SW 1271 (cell line): ENCODE results near the gene HNRNPUL2.
A peak's percentile ranks its signal among the peaks of the same experiment; 100 is the strongest.
"Not testable (repeated sequence)": the region's sequence is repeated elsewhere in the genome, so short reads cannot be mapped to it uniquely, and the experiment has no call there.

ENCODE experiments used
- DNase-seq, 2 experiments: peaks; one replicate each; lab custom pipeline; 2025; lab: John Stamatoyannopoulos, UW

The HNRNPUL2 gene

GRCh38 chr11:62727165-62727871, at the start of gene HNRNPUL2:
Gene HNRNPUL2 (minus strand): TSS chr11:62727457. CDS start chr11:62727156, 301 bp downstream.
- DNase-seq = peak; percentile 97 to 98

- no peak for DNase-seq
Measured at GRCh38 chr11:62775646-62776045, 48.4 kb upstream of the HNRNPUL2 start.

- DNase-seq = no peak
Measured at GRCh38 chr11:62774407-62774806, 47.1 kb upstream of the HNRNPUL2 start.

- peak; percentile 93 to 95 for DNase-seq
Measured at GRCh38 chr11:62771144-62772021, 44.1 kb upstream of the HNRNPUL2 start, which contains the start of gene TAF6L. Gene TAF6L (plus strand): TSS chr11:62771396. CDS start chr11:62775784, 4,388 bp downstream.

GRCh38 chr11:62770778-62771143, 43.5 kb upstream of the HNRNPUL2 start:
- no peak for DNase-seq

- not testable (repeated sequence) for DNase-seq
Measured at GRCh38 chr11:62760867-62761227, 33.6 kb upstream of the HNRNPUL2 start.

GRCh38 chr11:62757846-62758788, 30.9 kb upstream of the HNRNPUL2 start:
- DNase-seq = no peak

- no peak for DNase-seq
Measured at GRCh38 chr11:62755086-62755615, 27.9 kb upstream of the HNRNPUL2 start.

- DNase-seq = peak; percentile 97 to 100
Measured at GRCh38 chr11:62753736-62754603, 26.7 kb upstream of the HNRNPUL2 start, which contains the start of gene ZBTB3. Gene ZBTB3 (minus strand): TSS chr11:62754160. CDS start chr11:62753664, 496 bp downstream.

GRCh38 chr11:62752994-62753735, 25.9 kb upstream of the HNRNPUL2 start:
- DNase-seq = no peak

GRCh38 chr11:62752177-62752785, 25.0 kb upstream of the HNRNPUL2 start:
- DNase-seq = no peak

- not testable (repeated sequence) for DNase-seq
Measured at GRCh38 chr11:62749931-62750330, 22.7 kb upstream of the HNRNPUL2 start.

- DNase-seq = no peak
Measured at GRCh38 chr11:62747475-62748160, 20.4 kb upstream of the HNRNPUL2 start.

- DNase-seq = no peak
Measured at GRCh38 chr11:62737196-62737595, 9.9 kb upstream of the HNRNPUL2 start.

GRCh38 chr11:62732830-62733229, 5.6 kb upstream of the HNRNPUL2 start:
- DNase-seq = peak in 1 of 2 experiments; percentile 14

- not testable (repeated sequence) for DNase-seq
Measured at GRCh38 chr11:62730076-62730475, 2.8 kb upstream of the HNRNPUL2 start.

GRCh38 chr11:62728171-62728988, 1.1 kb upstream of the HNRNPUL2 start, which contains the start of gene TTC9C:
Gene TTC9C (plus strand): TSS chr11:62728486. CDS start chr11:62728849, 363 bp downstream.
- peak; percentile 81 to 89 for DNase-seq

GRCh38 chr11:62727872-62728170, 564 bp upstream of the HNRNPUL2 start:
- peak; percentile 96 for DNase-seq
